SK-N-SH (cell line): ENCODE measurements around the gene GPS2. TPM values are rescaled to one million over a fixed set of nuclear protein-coding genes. Genes with fewer than 3 reads are reported as not detected.

ENCODE experiments used
- CTCF ChIA-PET: fragments of 300-600, 350-600 bp; formaldehyde crosslinking; extraction: SDS; loops from one replicate; lab custom pipeline; 2021; lab: Yijun Ruan, JAX
- POLR2A ChIA-PET: fragments of 350-600 bp; sonication (Branson Sonifier 250); formaldehyde crosslinking; extraction: SDS; loops from one replicate; lab custom pipeline; 2020; ENCODE audit warnings: antibody characterized with exemption, inconsistent platforms; lab: Yijun Ruan, JAX
- DNase-seq: peaks from one replicate; pipeline ENCODE4 v3.0.0; 2012
- H2AFZ ChIP-seq: fragments of 200-600 bp; sonication (generic); 2 replicates; pipeline ENCODE4 v1.8.1; 2016; ENCODE audit warnings: antibody characterized with exemption, mild to moderate bottlenecking, low read depth
- H3F3A ChIP-seq: fragments of 200-600 bp; sonication (generic); replicated peaks from 2 replicates; pipeline ENCODE3; 2016; ENCODE audit warnings: antibody characterized with exemption, mild to moderate bottlenecking; ENCODE audit not compliant: insufficient read depth
- H3K27ac ChIP-seq, 2 experiments: fragments of 200-500 bp in 1 of 2; fragments of 200-600 bp in 1 of 2; sonication (Bioruptor generic) in 1 of 2; sonication (generic), shearing (Covaris generic) in 1 of 2; 2 replicates each; pipeline versions ENCODE4 v1.5.1 to v1.6.1; 2014 to 2016; ENCODE audit warnings: low read depth in 2 of 2, inconsistent platforms in 1 of 2, low read length in 1 of 2, mild to moderate bottlenecking in 1 of 2, mixed read lengths in 1 of 2
- H3K27me3 ChIP-seq: fragments of 200-600 bp; sonication (generic), shearing (Covaris generic); 2 replicates; pipeline ENCODE4 v1.6.1; 2016; ENCODE audit warnings: mixed run types; ENCODE audit not compliant: insufficient read depth
- H3K36me3 ChIP-seq, 2 experiments: fragments of 200-500 bp in 1 of 2; fragments of 200-600 bp in 1 of 2; sonication (Bioruptor generic) in 1 of 2; sonication (generic) in 1 of 2; replicated peaks in 1 of 2; 2 replicates each; pipeline versions ENCODE3 to v1.5.1; 2014 to 2016; ENCODE audit warnings: low read length in 1 of 2, mild to moderate bottlenecking in 1 of 2; ENCODE audit not compliant: insufficient read depth in 2 of 2, control insufficient read depth in 1 of 2
- H3K4me1 ChIP-seq, 2 experiments: fragments of 200-500 bp in 1 of 2; fragments of 200-600 bp in 1 of 2; sonication (Bioruptor generic) in 1 of 2; sonication (generic), shearing (Covaris generic) in 1 of 2; 2 replicates each; pipeline versions ENCODE4 v1.5.1 to v1.6.1; 2014 to 2016; ENCODE audit warnings: low read depth in 1 of 2, low read length in 1 of 2, mixed run types in 1 of 2; ENCODE audit not compliant: insufficient read depth in 2 of 2, control insufficient read depth in 1 of 2
- H3K4me2 ChIP-seq: fragments of 200-600 bp; sonication (generic), shearing (Covaris generic); 2 replicates; pipeline ENCODE4 v1.6.1; 2017; ENCODE audit warnings: mixed run types
- H3K4me3 ChIP-seq, 2 experiments: fragments of 200-500 bp in 1 of 2; fragments of 200-600 bp in 1 of 2; sonication (Bioruptor generic) in 1 of 2; sonication (generic), shearing (Covaris generic) in 1 of 2; 2 replicates each; pipeline versions ENCODE4 v1.5.1 to v1.8.1; 2014 to 2016; ENCODE audit warnings: low read depth in 2 of 2, inconsistent platforms in 1 of 2, low read length in 1 of 2, mild to moderate bottlenecking in 1 of 2, mixed read lengths in 1 of 2, moderate library complexity in 1 of 2
- H3K79me2 ChIP-seq: fragments of 200-600 bp; sonication (generic); 2 replicates; pipeline ENCODE4 v1.8.1; 2017; ENCODE audit warnings: mild to moderate bottlenecking; ENCODE audit not compliant: insufficient read depth
- H3K9ac ChIP-seq: fragments of 200-600 bp; sonication (generic); 2 replicates; pipeline ENCODE4 v1.6.1; 2017; ENCODE audit warnings: mixed run types
- H3K9me2 ChIP-seq: fragments of 200-600 bp; sonication (generic); 2 replicates; pipeline ENCODE4 v1.6.1; 2017; ENCODE audit warnings: mixed run types
- H3K9me3 ChIP-seq: fragments of 200-600 bp; sonication (generic); 2 replicates; pipeline ENCODE4 v1.6.1; 2017; ENCODE audit warnings: mixed run types, mild to moderate bottlenecking, moderate library complexity
- H4K20me1 ChIP-seq: fragments of 200-600 bp; sonication (generic); 2 replicates; pipeline ENCODE4 v1.6.1; 2017; ENCODE audit warnings: mild to moderate bottlenecking, mixed run types; ENCODE audit not compliant: insufficient read depth
- CHD2 ChIP-seq: fragments of 150-350 bp; IDR thresholded peaks from 2 replicates; pipeline ENCODE4 v1.6.1; 2018; ENCODE audit warnings: low read length; ENCODE audit not compliant: partially characterized antibody
- ELF1 ChIP-seq: IDR thresholded peaks from 2 replicates; pipeline ENCODE4 v1.4.0; 2012
- EP300 ChIP-seq, 2 experiments: IDR thresholded peaks; 2 replicates each; pipeline versions ENCODE4 v1.4.0 to v1.6.1; 2012; ENCODE audit warnings: borderline replicate concordance in 1 of 2, low read depth in 1 of 2, low read length in 1 of 2
- EZH2phosphoT487 ChIP-seq: fragments of 200-600 bp; sonication (generic); IDR thresholded peaks from 2 replicates; pipeline ENCODE4 v1.6.1; 2017; ENCODE audit warnings: low read depth, mixed run types, mild to moderate bottlenecking, antibody characterized with exemption, moderate library complexity, borderline replicate concordance
- FOSL2 ChIP-seq: IDR thresholded peaks from 2 replicates; pipeline ENCODE4 v1.4.0; 2012; ENCODE audit warnings: low read depth, mild to moderate bottlenecking, moderate library complexity, borderline replicate concordance
- FOXJ3 ChIP-seq: sonication (generic); formaldehyde crosslinking; IDR thresholded peaks from 2 replicates; pipeline ENCODE4 v1.5.1; 2020; ENCODE audit warnings: mild to moderate bottlenecking, missing genetic modification reagents
- GATA2 ChIP-seq: sonication (generic); formaldehyde crosslinking; IDR thresholded peaks from 2 replicates; pipeline ENCODE4 v1.5.0; 2020; ENCODE audit warnings: mild to moderate bottlenecking, missing genetic modification reagents
- MEF2A ChIP-seq: IDR thresholded peaks from 2 replicates; pipeline ENCODE4 v1.4.0; 2012; ENCODE audit warnings: low read depth, borderline replicate concordance
- NFIC ChIP-seq: IDR thresholded peaks from 2 replicates; pipeline ENCODE4 v1.4.0; 2012; ENCODE audit warnings: borderline replicate concordance
- NRF1 ChIP-seq: IDR thresholded peaks from 2 replicates; pipeline ENCODE4 v1.6.1; 2012; ENCODE audit warnings: low read depth, mild to moderate bottlenecking, low read length
- POLR2AphosphoS5 ChIP-seq: IDR thresholded peaks from 2 replicates; pipeline ENCODE4 v1.6.1; 2012; ENCODE audit warnings: low read depth, low read length
- RCOR1 ChIP-seq: fragments of 150-350 bp; IDR thresholded peaks from 2 replicates; pipeline ENCODE4 v1.6.1; 2017; ENCODE audit warnings: antibody characterized with exemption, low read length
- SIN3A ChIP-seq: IDR thresholded peaks from 2 replicates; pipeline ENCODE4 v1.6.1; 2012; ENCODE audit warnings: low read depth, mild to moderate bottlenecking, low read length, moderate library complexity, borderline replicate concordance
- TAF1 ChIP-seq: IDR thresholded peaks from 2 replicates; pipeline ENCODE4 v1.6.1; 2012; ENCODE audit warnings: low read depth, mild to moderate bottlenecking, low read length, moderate library complexity, borderline replicate concordance
- TEAD4 ChIP-seq: IDR thresholded peaks from 2 replicates; pipeline ENCODE4 v1.4.0; 2012; ENCODE audit warnings: mild to moderate bottlenecking, borderline replicate concordance; ENCODE audit not compliant: insufficient read depth
- WGBS: methylation state at CpG from one replicate; pipeline ENCODE4 v1.1.6; 2017; ENCODE audit warnings: low lambda C conversion rate; 5-methylcytosine and 5-hydroxymethylcytosine counted together
- polyA plus RNA-seq, 3 experiments: library from polyadenylated mRNA; depleted of rRNA; stranded (reverse); fragments of >200 nt; gene quantifications; 2 replicates each; pipeline ENCODE4 v1.2.3, GENCODE V29; 2012
- TF ChIP-seq, protein P1 (sequence below): fragments of 150-350 bp; IDR thresholded peaks from 2 replicates; pipeline ENCODE4 v1.6.1; 2017; ENCODE audit warnings: antibody characterized with exemption, low read length, low read depth, borderline replicate concordance
- TF ChIP-seq, protein P2 (sequence below): IDR thresholded peaks from 2 replicates; pipeline ENCODE4 v1.4.0; 2012; ENCODE audit warnings: low read depth
- TF ChIP-seq, protein P3 (sequence below): fragments of 200-600 bp; sonication (generic); IDR thresholded peaks from 2 replicates; pipeline ENCODE4 v1.6.1; 2017; ENCODE audit warnings: antibody characterized with exemption, mild to moderate bottlenecking, moderate library complexity
- TF ChIP-seq, protein P4 (sequence below): IDR thresholded peaks from 2 replicates; pipeline ENCODE4 v1.6.1; 2012; ENCODE audit warnings: mild to moderate bottlenecking, low read depth, low read length, moderate library complexity

The GPS2 gene
- polyA plus RNA-seq, 1 of the 3 experiments (the other 2 are of a cell fraction) = 102 TPM

GRCh38 chr17:7328009-7328408 is 12.8 kb upstream of the GPS2 start:
- POLR2A ChIA-PET = interaction anchor here (0.6 to 2.3 kb wide), 2 partner anchors 9 to 13 kb away, joined by 4 to 11 read pairs; partner anchors contain the start of gene GPS2
- Histone ChIP-seq H3K4me1 (peaks cover 3 to 13% of the 10 kb centered on the region in 2 experiments; a peak in 2 of 4 replicates), H3K36me3 (peaks cover 5 to 34% of the 10 kb centered on the region in 2 experiments), H3K79me2 (peaks cover 17% of the 10 kb centered on the region; the same call in 1 of the 2 replicates), H3K9ac (peak overlapping the region; percentile 65), H3K4me2 (peak overlapping the region; percentile 86), H4K20me1 (no peaks in the 10 kb centered on the region), H3K9me2 (no peaks in the 10 kb centered on the region), H3K4me3 (peak overlapping the region in 1 of 2 experiments; percentile 93; a peak in 3 of 4 replicates), H3K27me3 (no peaks in the 10 kb centered on the region), H2AFZ (no peak overlapping the region), H3K9me3 (no peaks in the 10 kb centered on the region)
- CTCF ChIA-PET = interaction anchor here (2.3 to 8.4 kb wide), 2 partner anchors 17 to 31 kb away, joined by 7 to 55 read pairs; no protein-coding TSS in a partner anchor
- 88% methylated on average over 1 of the region's 1 CpG for WGBS
- no peak for TF ChIP-seq TEAD4
- TF ChIP-seq, protein P1, sequence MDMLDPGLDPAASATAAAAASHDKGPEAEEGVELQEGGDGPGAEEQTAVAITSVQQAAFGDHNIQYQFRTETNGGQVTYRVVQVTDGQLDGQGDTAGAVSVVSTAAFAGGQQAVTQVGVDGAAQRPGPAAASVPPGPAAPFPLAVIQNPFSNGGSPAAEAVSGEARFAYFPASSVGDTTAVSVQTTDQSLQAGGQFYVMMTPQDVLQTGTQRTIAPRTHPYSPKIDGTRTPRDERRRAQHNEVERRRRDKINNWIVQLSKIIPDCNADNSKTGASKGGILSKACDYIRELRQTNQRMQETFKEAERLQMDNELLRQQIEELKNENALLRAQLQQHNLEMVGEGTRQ = no peak
- no peak for TF ChIP-seq NFIC
- TF ChIP-seq TAF1 = no peak
- TF ChIP-seq, protein P2, sequence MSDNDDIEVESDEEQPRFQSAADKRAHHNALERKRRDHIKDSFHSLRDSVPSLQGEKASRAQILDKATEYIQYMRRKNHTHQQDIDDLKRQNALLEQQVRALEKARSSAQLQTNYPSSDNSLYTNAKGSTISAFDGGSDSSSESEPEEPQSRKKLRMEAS = no peak
- TF ChIP-seq EP300 (IDR thresholded peaks at IDR 0.05; ENCODE audit: borderline replicate concordance in 1 of 2, low read depth in 1 of 2, low read length in 1 of 2) = no peak
- no peak for TF ChIP-seq NRF1
- no peak for TF ChIP-seq POLR2AphosphoS5
- no peak for TF ChIP-seq GATA2
- TF ChIP-seq, protein P3, sequence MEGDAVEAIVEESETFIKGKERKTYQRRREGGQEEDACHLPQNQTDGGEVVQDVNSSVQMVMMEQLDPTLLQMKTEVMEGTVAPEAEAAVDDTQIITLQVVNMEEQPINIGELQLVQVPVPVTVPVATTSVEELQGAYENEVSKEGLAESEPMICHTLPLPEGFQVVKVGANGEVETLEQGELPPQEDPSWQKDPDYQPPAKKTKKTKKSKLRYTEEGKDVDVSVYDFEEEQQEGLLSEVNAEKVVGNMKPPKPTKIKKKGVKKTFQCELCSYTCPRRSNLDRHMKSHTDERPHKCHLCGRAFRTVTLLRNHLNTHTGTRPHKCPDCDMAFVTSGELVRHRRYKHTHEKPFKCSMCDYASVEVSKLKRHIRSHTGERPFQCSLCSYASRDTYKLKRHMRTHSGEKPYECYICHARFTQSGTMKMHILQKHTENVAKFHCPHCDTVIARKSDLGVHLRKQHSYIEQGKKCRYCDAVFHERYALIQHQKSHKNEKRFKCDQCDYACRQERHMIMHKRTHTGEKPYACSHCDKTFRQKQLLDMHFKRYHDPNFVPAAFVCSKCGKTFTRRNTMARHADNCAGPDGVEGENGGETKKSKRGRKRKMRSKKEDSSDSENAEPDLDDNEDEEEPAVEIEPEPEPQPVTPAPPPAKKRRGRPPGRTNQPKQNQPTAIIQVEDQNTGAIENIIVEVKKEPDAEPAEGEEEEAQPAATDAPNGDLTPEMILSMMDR = no peak
- TF ChIP-seq FOXJ3 (CRISPR knock-in tag) = no peak
- no peak for TF ChIP-seq MEF2A
- TF ChIP-seq RCOR1 = no peak
- TF ChIP-seq, all 33 proteins: peak for 0
- DNase-seq = no peak
- no peak overlapping the region for H3K27ac ChIP-seq
- no peaks in the 10 kb centered on the region for H3F3A ChIP-seq

GRCh38 chr17:7327501-7327900 is 12.3 kb upstream of the GPS2 start:
- Histone ChIP-seq H3F3A (no peaks in the 10 kb centered on the region), H3K9ac (0 out of 2 replicates have a peak overlapping the region, but pooled peaks have one; percentile 65), H3K36me3 (peaks cover 5 to 39% of the 10 kb centered on the region in 2 experiments), H3K27me3 (no peaks in the 10 kb centered on the region), H3K9me3 (no peaks in the 10 kb centered on the region), H3K4me2 (peak overlapping the region; percentile 86), H3K4me3 (no peak overlapping the region), H3K9me2 (no peaks in the 10 kb centered on the region), H3K4me1 (peaks cover 3 to 13% of the 10 kb centered on the region in 2 experiments; a peak in 2 of 4 replicates)
- 96% methylated on average over 16 of the region's 17 CpGs for WGBS
- CTCF ChIA-PET = interaction anchor here (1.0 to 8.4 kb wide), 2 partner anchors 17 to 46 kb away, joined by 4 to 55 read pairs; partner anchors contain the start of gene SLC2A4
- DNase-seq = no peak
- TF ChIP-seq RCOR1 (no peak), CHD2 (no peak), SIN3A (no peak), ELF1 (no peak), NFIC (no peak), TAF1 (no peak), EZH2phosphoT487 (no peak), FOSL2 (no peak), FOXJ3 (CRISPR knock-in tag) (no peak)
- TF ChIP-seq, protein P4, sequence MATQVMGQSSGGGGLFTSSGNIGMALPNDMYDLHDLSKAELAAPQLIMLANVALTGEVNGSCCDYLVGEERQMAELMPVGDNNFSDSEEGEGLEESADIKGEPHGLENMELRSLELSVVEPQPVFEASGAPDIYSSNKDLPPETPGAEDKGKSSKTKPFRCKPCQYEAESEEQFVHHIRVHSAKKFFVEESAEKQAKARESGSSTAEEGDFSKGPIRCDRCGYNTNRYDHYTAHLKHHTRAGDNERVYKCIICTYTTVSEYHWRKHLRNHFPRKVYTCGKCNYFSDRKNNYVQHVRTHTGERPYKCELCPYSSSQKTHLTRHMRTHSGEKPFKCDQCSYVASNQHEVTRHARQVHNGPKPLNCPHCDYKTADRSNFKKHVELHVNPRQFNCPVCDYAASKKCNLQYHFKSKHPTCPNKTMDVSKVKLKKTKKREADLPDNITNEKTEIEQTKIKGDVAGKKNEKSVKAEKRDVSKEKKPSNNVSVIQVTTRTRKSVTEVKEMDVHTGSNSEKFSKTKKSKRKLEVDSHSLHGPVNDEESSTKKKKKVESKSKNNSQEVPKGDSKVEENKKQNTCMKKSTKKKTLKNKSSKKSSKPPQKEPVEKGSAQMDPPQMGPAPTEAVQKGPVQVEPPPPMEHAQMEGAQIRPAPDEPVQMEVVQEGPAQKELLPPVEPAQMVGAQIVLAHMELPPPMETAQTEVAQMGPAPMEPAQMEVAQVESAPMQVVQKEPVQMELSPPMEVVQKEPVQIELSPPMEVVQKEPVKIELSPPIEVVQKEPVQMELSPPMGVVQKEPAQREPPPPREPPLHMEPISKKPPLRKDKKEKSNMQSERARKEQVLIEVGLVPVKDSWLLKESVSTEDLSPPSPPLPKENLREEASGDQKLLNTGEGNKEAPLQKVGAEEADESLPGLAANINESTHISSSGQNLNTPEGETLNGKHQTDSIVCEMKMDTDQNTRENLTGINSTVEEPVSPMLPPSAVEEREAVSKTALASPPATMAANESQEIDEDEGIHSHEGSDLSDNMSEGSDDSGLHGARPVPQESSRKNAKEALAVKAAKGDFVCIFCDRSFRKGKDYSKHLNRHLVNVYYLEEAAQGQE = no peak
- TF ChIP-seq, all 33 proteins: peak for 0
- Histone ChIP-seq H4K20me1 (no peaks in the 10 kb centered on the region), H3K79me2 (peaks cover 17% of the 10 kb centered on the region; the same call in 1 of the 2 replicates), H2AFZ (no peak overlapping the region), H3K27ac (no peak overlapping the region)
- POLR2A ChIA-PET = no interaction called here
